ENCODE measurements around the gene OR2L3.

The OR2L3 gene

DNA sequence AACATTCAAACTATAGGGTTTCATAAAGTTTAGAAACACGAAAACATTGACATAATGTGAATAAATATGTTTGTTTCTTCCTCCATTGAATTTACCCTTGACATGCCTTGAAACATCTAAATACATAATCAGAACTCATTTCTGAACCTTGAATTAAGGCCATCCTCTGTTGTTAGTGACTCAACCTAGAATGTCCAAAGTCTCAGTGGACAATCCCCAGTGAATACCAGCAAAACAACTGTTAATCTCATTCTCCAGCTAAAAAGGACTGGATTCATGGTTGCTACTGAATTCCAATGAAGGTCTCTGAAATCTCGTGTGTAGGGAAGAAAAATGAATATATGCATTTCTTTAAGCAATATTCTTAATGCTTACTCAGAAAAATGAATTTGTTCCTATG, 16.9 kb upstream of the OR2L3 start, which contains the start of gene OR2L2:
Gene OR2L2 (plus strand): TSS at position 301 of the 400 bp plus-strand sequence. CDS start 8,198 bp downstream, outside the sequence.
- DNase-seq, result no peak
- H3K36me3 ChIP-seq (ENCODE audit: control insufficient read depth in 4 of 4, insufficient read depth in 4 of 4, low read length in 3 of 4), result peaks cover 0 to 2% (median under 1%) of the 10 kb centered on the region in 4 experiments
- H3K27ac ChIP-seq (ENCODE audit: insufficient read depth in 1 of 2, low read depth in 1 of 2, low read length in 2 of 2, poor library complexity in 1 of 2, severe bottlenecking in 2 of 2), result no peak within 1 kb of the TSS
- H3K27me3 ChIP-seq (replicated peaks in 2 of 5; ENCODE audit: control insufficient read depth in 4 of 5, insufficient read depth in 5 of 5, low read length in 4 of 5), result no peaks in the 10 kb centered on the region
- peaks cover 5 to 14% (median 9%) of the 10 kb centered on the region in 5 experiments for H3K9me3 ChIP-seq (ENCODE audit: control extremely low read depth in 1 of 5, control insufficient read depth in 4 of 5, insufficient read depth in 2 of 5, low read depth in 1 of 5, low read length in 4 of 5)
- H3K4me3 ChIP-seq (ENCODE audit: control insufficient read depth in 1 of 7, extremely low read depth in 1 of 7, insufficient read depth in 4 of 7, low read depth in 2 of 7, low read length in 6 of 7), result no peak within 1 kb of the TSS
- POLR2A ChIA-PET, result no interaction called here
- WGBS (ENCODE audit: insufficient coverage), result no CpG with 5 or more reads among the region's 2 CpGs
- CTCF ChIA-PET, result no interaction called here
- H3K4me1 ChIP-seq (ENCODE audit: control extremely low read depth in 1 of 4, control insufficient read depth in 4 of 4, insufficient read depth in 4 of 4, low read length in 3 of 4), result no peaks in the 10 kb centered on the region

DNA sequence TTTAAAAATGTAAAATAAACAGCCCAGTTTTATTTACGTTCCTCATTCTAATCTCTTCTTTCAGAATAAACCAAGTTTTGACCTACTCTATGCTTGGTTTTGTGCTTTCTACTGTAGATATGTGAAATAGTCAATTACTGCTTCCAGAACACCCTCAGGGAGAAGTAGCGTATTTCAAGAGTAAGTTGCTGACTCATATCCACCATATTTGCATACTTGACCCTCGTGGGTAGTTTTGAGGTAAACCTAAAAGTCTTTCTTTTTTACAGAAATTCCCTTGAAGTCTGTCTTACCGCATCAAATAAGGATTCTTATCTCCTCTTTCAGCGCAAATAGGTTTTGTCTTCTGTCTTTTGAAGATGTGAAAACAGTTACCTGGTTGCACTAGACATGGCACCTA, 1.4 kb upstream of the OR2L3 start:
- H3K27me3 ChIP-seq (replicated peaks in 2 of 5; ENCODE audit: control insufficient read depth in 4 of 5, insufficient read depth in 5 of 5, low read length in 4 of 5), result no peaks in the 10 kb centered on the region
- POLR2A ChIA-PET, result no interaction called here
- peak in 1 of 3 donors; percentile 3 for DNase-seq
- 100% methylated on average over 1 of the region's 5 CpGs for WGBS (ENCODE audit: insufficient coverage)
- no peaks in the 10 kb centered on the region for H3K36me3 ChIP-seq (ENCODE audit: control insufficient read depth in 4 of 4, insufficient read depth in 4 of 4, low read length in 3 of 4)
- no peaks in the 10 kb centered on the region for H3K9me3 ChIP-seq (ENCODE audit: control extremely low read depth in 1 of 5, control insufficient read depth in 4 of 5, insufficient read depth in 2 of 5, low read depth in 1 of 5, low read length in 4 of 5)
- H3K4me3 ChIP-seq (ENCODE audit: control insufficient read depth in 1 of 7, extremely low read depth in 1 of 7, insufficient read depth in 4 of 7, low read depth in 2 of 7, low read length in 6 of 7), result no peak overlapping the region
- H3K4me1 ChIP-seq (ENCODE audit: control extremely low read depth in 1 of 4, control insufficient read depth in 4 of 4, insufficient read depth in 4 of 4, low read length in 3 of 4), result no peaks in the 10 kb centered on the region
- CTCF ChIA-PET, result no interaction called here
- no peak overlapping the region for H3K27ac ChIP-seq (ENCODE audit: insufficient read depth in 1 of 2, low read depth in 1 of 2, low read length in 2 of 2, poor library complexity in 1 of 2, severe bottlenecking in 2 of 2)

DNA sequence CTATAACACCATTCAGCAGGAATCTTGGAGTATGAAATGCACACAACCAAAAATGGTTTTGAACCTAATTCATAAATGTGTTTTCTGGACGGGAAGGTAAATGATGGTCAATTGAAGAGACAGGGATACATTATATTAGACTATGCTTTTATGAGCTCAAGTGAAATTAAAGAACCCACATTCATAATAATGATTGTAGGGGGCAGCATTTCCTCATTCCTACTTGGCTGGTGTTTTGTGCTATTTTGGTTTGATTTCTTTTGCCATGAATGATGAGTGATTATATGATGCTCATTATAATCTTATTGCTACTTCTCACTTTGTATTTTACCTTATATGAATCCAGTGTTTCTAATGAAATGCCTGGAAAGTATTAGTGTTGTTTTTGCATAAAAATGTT, 372 bp downstream of the OR2L3 start:
- CTCF ChIA-PET, result interaction anchor here (1.3 kb wide), 1 partner anchor 131 kb away, joined by 3 read pairs; no protein-coding TSS in a partner anchor
- no peaks in the 10 kb centered on the region for H3K9me3 ChIP-seq (ENCODE audit: control extremely low read depth in 1 of 5, control insufficient read depth in 4 of 5, insufficient read depth in 2 of 5, low read depth in 1 of 5, low read length in 4 of 5)
- no peak for DNase-seq
- no CpG with 5 or more reads among the region's 1 CpG for WGBS (ENCODE audit: insufficient coverage)
- H3K4me1 ChIP-seq (ENCODE audit: control extremely low read depth in 1 of 4, control insufficient read depth in 4 of 4, insufficient read depth in 4 of 4, low read length in 3 of 4), result no peaks in the 10 kb centered on the region
- no peak overlapping the region for H3K27ac ChIP-seq (ENCODE audit: insufficient read depth in 1 of 2, low read depth in 1 of 2, low read length in 2 of 2, poor library complexity in 1 of 2, severe bottlenecking in 2 of 2)
- no peaks in the 10 kb centered on the region for H3K27me3 ChIP-seq (replicated peaks in 2 of 5; ENCODE audit: control insufficient read depth in 4 of 5, insufficient read depth in 5 of 5, low read length in 4 of 5)
- H3K4me3 ChIP-seq (ENCODE audit: control insufficient read depth in 1 of 7, extremely low read depth in 1 of 7, insufficient read depth in 4 of 7, low read depth in 2 of 7, low read length in 6 of 7), result no peak overlapping the region
- POLR2A ChIA-PET, result no interaction called here
- no peaks in the 10 kb centered on the region for H3K36me3 ChIP-seq (ENCODE audit: control insufficient read depth in 4 of 4, insufficient read depth in 4 of 4, low read length in 3 of 4)

DNA sequence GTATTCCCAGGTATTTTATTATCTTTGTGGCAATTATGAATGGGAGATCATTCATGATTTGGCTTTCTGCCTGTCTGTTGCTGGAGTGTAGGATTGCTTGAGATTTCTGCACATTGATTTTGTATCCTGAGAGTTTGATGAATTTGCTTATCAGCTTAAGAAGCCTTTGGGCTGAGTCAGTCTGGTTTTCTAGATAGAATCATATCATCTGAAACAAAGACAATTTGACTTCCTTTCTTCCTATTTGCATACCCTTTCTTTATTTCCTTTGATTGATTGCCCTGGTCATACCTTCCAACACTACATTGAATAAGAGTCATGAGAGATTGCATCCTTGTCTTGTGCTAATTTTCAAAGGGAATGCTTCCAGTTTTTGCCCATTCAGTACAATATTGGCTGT, 8.0 kb downstream of the OR2L3 start:
- ChIA-PET POLR2A (no interaction called here), CTCF (no interaction called here)
- Histone ChIP-seq H3K36me3 (ENCODE audit: control insufficient read depth in 4 of 4, insufficient read depth in 4 of 4, low read length in 3 of 4) (no peaks in the 10 kb centered on the region), H3K4me1 (ENCODE audit: control extremely low read depth in 1 of 4, control insufficient read depth in 4 of 4, insufficient read depth in 4 of 4, low read length in 3 of 4) (no peaks in the 10 kb centered on the region), H3K9me3 (ENCODE audit: control extremely low read depth in 1 of 5, control insufficient read depth in 4 of 5, insufficient read depth in 2 of 5, low read depth in 1 of 5, low read length in 4 of 5) (peaks cover 0 to 7% (median 1%) of the 10 kb centered on the region in 5 experiments), H3K4me3 (ENCODE audit: control insufficient read depth in 1 of 7, extremely low read depth in 1 of 7, insufficient read depth in 4 of 7, low read depth in 2 of 7, low read length in 6 of 7) (no peak overlapping the region), H3K27me3 (replicated peaks in 2 of 5; ENCODE audit: control insufficient read depth in 4 of 5, insufficient read depth in 5 of 5, low read length in 4 of 5) (no peaks in the 10 kb centered on the region), H3K27ac (ENCODE audit: insufficient read depth in 1 of 2, low read depth in 1 of 2, low read length in 2 of 2, poor library complexity in 1 of 2, severe bottlenecking in 2 of 2) (no peak overlapping the region)
- peak; percentile 25 to 74 (median 52) for DNase-seq

DNA sequence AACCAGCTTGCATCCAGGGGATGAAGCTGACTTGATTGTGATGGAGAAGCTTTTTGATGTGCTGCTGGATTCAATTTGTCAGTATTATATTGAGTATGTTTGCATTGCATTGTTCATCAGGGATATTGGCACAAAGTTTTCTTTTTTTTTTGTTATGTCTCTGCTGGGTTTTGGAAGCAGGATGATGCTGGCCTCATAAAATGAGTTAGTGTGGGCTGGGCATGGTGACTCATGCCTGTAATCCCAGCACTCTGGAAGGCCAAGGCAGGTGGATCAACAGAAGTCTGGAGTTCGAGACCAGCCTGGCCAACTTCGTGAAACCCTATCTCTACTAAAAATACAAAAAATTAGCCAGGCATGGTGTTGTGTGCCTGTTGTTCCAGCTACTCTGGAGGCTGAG, 8.6 kb downstream of the OR2L3 start:
- no peak overlapping the region for H3K27ac ChIP-seq (ENCODE audit: insufficient read depth in 1 of 2, low read depth in 1 of 2, low read length in 2 of 2, poor library complexity in 1 of 2, severe bottlenecking in 2 of 2)
- whole genome bisulfite sequencing (ENCODE audit: insufficient coverage), result no CpG with 5 or more reads among the region's 2 CpGs

DNA sequence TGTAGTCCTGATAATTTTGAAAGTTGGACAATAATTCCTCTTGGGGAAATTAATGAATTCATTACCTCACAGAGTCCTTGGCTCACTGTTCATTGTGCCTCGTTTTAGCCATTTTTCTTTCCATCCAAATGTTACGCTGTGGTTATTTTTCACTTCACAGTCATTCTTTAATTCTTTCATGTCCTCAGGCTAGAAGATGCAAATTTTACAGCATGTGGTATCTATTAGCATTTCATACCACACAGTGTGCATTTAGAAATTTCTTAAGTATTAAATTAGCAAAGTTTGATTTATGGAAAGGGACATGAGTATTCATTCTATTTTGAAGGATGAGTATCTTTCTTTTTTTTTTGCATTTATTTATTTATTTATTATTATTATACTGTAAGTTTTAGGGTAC, 18.4 kb downstream of the OR2L3 start:
- Histone ChIP-seq H3K4me3 (ENCODE audit: control insufficient read depth in 1 of 7, extremely low read depth in 1 of 7, insufficient read depth in 4 of 7, low read depth in 2 of 7, low read length in 6 of 7) (no peak overlapping the region), H3K4me1 (ENCODE audit: control extremely low read depth in 1 of 4, control insufficient read depth in 4 of 4, insufficient read depth in 4 of 4, low read length in 3 of 4) (no peaks in the 10 kb centered on the region), H3K27me3 (replicated peaks in 2 of 5; ENCODE audit: control insufficient read depth in 4 of 5, insufficient read depth in 5 of 5, low read length in 4 of 5) (no peaks in the 10 kb centered on the region), H3K36me3 (ENCODE audit: control insufficient read depth in 4 of 4, insufficient read depth in 4 of 4, low read length in 3 of 4) (no peaks in the 10 kb centered on the region), H3K27ac (ENCODE audit: insufficient read depth in 1 of 2, low read depth in 1 of 2, low read length in 2 of 2, poor library complexity in 1 of 2, severe bottlenecking in 2 of 2) (no peak overlapping the region), H3K9me3 (ENCODE audit: control extremely low read depth in 1 of 5, control insufficient read depth in 4 of 5, insufficient read depth in 2 of 5, low read depth in 1 of 5, low read length in 4 of 5) (peaks cover 0 to 2% (median 0%) of the 10 kb centered on the region in 5 experiments)
- 100% methylated on average over 1 of the region's 2 CpGs for WGBS (ENCODE audit: insufficient coverage)
- CTCF ChIA-PET, result no interaction called here
- no peak for DNase-seq
- POLR2A ChIA-PET, result no interaction called here

More for the DNA sequence above, 8.6 kb downstream of the OR2L3 start:
- ChIA-PET POLR2A (no interaction called here), CTCF (no interaction called here)
- no peaks in the 10 kb centered on the region for H3K36me3 ChIP-seq (ENCODE audit: control insufficient read depth in 4 of 4, insufficient read depth in 4 of 4, low read length in 3 of 4)
- H3K4me3 ChIP-seq (ENCODE audit: control insufficient read depth in 1 of 7, extremely low read depth in 1 of 7, insufficient read depth in 4 of 7, low read depth in 2 of 7, low read length in 6 of 7), result no peak overlapping the region
- no peaks in the 10 kb centered on the region for H3K4me1 ChIP-seq (ENCODE audit: control extremely low read depth in 1 of 4, control insufficient read depth in 4 of 4, insufficient read depth in 4 of 4, low read length in 3 of 4)
- no peaks in the 10 kb centered on the region for H3K27me3 ChIP-seq (replicated peaks in 2 of 5; ENCODE audit: control insufficient read depth in 4 of 5, insufficient read depth in 5 of 5, low read length in 4 of 5)
- peaks cover 0 to 7% (median 1%) of the 10 kb centered on the region in 5 experiments for H3K9me3 ChIP-seq (ENCODE audit: control extremely low read depth in 1 of 5, control insufficient read depth in 4 of 5, insufficient read depth in 2 of 5, low read depth in 1 of 5, low read length in 4 of 5)
- no peak for DNase-seq

DNA sequence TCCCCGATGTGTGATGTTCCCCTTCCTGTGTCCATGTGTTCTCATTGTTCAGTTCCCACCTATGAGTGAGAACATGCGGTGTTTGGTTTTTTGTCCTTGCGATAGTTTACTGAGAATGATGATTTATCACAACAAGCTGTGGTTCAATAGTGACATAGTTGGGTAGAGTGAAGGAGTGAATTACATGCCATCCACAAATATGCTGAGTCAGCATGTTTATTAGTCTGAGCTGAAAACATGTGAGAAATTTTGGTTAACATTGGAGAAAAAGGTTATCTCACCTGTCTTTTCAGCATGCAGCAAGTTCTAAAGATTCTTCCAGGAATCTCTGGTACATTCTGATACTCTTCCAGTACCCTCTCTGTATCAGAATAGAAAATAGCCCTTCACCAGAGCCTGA, 19.0 kb downstream of the OR2L3 start:
- Histone ChIP-seq H3K27ac (ENCODE audit: insufficient read depth in 1 of 2, low read depth in 1 of 2, low read length in 2 of 2, poor library complexity in 1 of 2, severe bottlenecking in 2 of 2) (no peak overlapping the region), H3K9me3 (ENCODE audit: control extremely low read depth in 1 of 5, control insufficient read depth in 4 of 5, insufficient read depth in 2 of 5, low read depth in 1 of 5, low read length in 4 of 5) (peaks cover 0 to 2% (median 0%) of the 10 kb centered on the region in 5 experiments), H3K36me3 (ENCODE audit: control insufficient read depth in 4 of 4, insufficient read depth in 4 of 4, low read length in 3 of 4) (no peaks in the 10 kb centered on the region), H3K4me3 (ENCODE audit: control insufficient read depth in 1 of 7, extremely low read depth in 1 of 7, insufficient read depth in 4 of 7, low read depth in 2 of 7, low read length in 6 of 7) (no peak overlapping the region), H3K4me1 (ENCODE audit: control extremely low read depth in 1 of 4, control insufficient read depth in 4 of 4, insufficient read depth in 4 of 4, low read length in 3 of 4) (no peaks in the 10 kb centered on the region), H3K27me3 (replicated peaks in 2 of 5; ENCODE audit: control insufficient read depth in 4 of 5, insufficient read depth in 5 of 5, low read length in 4 of 5) (no peaks in the 10 kb centered on the region)
- WGBS (ENCODE audit: insufficient coverage), result 100% methylated on average over 1 of the region's 3 CpGs
- ChIA-PET POLR2A (no interaction called here), CTCF (no interaction called here)
- DNase-seq, result no peak
